GM12892 (cell line): ENCODE results near the gene MCCC2.
A peak's percentile ranks its signal among the peaks of the same experiment; 100 is the strongest.
"Not testable (repeated sequence)": the region's sequence is repeated elsewhere in the genome, so short reads cannot be mapped to it uniquely, and the experiment has no call there.

Experiments
- DNase-seq: peaks from one replicate; pipeline ENCODE4 v3.0.0; 2011; ENCODE audit not compliant: insufficient read length
- FAIRE-seq: peaks from 2 replicates; lab custom pipeline; 2011; peaks lifted over from hg19 to GRCh38; lab: Jason Lieb, UNC
- POLR2A ChIP-seq: IDR thresholded peaks from 2 replicates; pipeline ENCODE4 v1.6.1; 2011; ENCODE audit warnings: low read depth, low read length, control low read depth
- POLR2AphosphoS5 ChIP-seq: IDR thresholded peaks from 2 replicates; pipeline ENCODE4 v1.6.1; 2011; ENCODE audit warnings: low read depth, low read length, control low read depth
- TAF1 ChIP-seq: IDR thresholded peaks from 2 replicates; pipeline ENCODE4 v1.6.1; 2011; ENCODE audit warnings: low read depth, mild to moderate bottlenecking, control low read depth, low read length, borderline replicate concordance

The MCCC2 gene

DNA sequence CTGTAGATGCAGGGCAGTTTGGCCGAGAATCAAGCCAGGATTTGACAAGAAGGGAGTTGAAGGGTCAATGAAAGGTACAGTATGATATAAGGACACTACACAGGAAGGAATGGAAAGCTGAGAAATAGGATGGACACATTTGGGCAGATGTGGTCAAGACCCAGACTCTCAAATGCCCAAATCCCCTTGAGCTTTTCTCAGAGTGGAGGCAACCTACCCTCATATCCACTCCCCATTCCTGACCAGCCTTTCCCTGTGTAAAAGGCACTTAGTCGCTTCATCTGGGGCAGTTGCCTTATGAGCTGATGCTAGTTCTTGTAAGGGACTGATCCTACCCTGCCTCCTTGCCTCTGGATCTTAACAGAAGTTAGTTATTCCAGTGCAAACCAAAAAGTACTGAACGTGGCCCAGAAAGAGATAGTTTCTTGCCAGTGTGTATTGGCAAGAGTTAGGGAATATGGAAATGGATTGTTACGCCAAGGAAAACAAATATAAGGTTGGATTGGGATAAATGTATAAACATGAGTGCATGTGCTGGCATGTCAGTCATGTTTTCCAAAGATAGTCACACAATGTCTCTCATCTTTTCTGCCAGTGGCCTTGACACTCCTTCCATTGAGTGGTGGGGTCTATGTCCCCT is 4.1 kb upstream of the MCCC2 start:
- TF ChIP-seq TAF1 (no peak), POLR2AphosphoS5 (no peak), POLR2A (no peak)
- FAIRE-seq (no peak), DNase-seq (no peak)

- no peak for TF ChIP-seq TAF1
- TF ChIP-seq POLR2A = no peak
- TF ChIP-seq POLR2AphosphoS5 = no peak
- FAIRE-seq = no peak
- no peak for DNase-seq
These were observed 844 bp upstream of the MCCC2 start for GRCh38 chr5:71586052-71586940.

DNA sequence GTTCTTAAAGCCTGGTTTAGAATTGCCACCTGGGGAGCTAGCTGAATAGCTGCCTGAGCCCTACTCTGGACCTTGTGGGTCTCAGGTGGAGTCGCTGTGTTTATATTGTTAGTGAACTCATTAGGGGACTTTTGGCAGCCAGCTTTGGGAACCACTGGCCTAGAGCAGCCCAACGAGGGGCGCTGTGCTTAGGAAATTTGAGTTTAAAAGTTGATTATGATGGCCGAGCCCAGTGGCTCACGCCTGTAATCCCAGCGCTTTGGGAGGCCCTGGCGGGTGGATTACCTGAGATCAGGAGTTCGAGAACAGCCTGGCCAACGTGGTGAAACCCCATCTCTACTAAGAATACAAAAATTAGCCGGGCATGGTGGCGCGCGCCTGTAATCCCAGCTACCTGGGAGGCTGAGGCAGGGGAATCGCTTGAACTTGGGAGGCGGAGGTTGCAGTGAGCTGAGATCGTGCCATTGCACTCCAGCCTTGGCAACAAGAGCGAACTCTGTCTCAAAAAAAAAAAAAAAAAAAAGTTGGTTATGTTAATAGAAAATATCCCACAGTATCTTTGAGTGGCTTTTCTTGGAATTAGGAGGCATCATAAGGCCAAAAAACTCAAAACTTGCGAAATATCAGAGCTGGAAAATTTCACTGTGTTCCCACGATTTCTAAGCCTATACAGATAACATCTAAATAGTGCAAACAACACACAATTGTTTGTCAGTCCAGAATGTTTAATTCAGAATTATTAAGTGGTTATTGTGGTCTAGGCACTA is 809 bp downstream of the MCCC2 start:
- TF ChIP-seq TAF1 = no peak
- TF ChIP-seq POLR2AphosphoS5 = no peak
- TF ChIP-seq POLR2A = no peak
- FAIRE-seq (peak; percentile 30), DNase-seq (no peak)

- DNase-seq (no peak), FAIRE-seq (no peak)
- TF ChIP-seq TAF1 (no peak), POLR2AphosphoS5 (no peak), POLR2A (peak; percentile 27; the same call in 1 of the 2 replicates)
These were observed 1.4 kb downstream of the MCCC2 start for GRCh38 chr5:71588533-71588885.

DNA sequence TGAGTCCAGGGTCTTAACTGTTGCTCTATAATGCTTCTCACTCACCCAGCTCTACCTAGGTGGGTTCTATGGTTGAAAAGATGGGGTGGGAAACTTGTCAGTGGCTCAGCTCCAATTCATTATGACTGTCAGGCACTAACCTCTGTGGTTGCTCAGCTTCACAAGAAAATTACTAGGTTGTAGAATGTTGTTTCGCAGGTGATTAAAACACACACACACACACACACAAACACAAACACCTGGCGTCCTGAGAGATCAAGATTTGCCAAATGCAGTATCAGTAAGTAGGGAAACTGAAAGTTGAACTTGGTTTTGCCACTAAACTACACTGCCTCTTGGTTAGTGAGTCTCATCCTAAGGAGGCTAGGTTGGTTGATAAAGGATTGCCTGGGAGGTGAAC is 2.8 kb downstream of the MCCC2 start:
- TF ChIP-seq POLR2A (no peak), POLR2AphosphoS5 (no peak), TAF1 (no peak)
- DNase-seq = no peak
- no peak for FAIRE-seq

DNA sequence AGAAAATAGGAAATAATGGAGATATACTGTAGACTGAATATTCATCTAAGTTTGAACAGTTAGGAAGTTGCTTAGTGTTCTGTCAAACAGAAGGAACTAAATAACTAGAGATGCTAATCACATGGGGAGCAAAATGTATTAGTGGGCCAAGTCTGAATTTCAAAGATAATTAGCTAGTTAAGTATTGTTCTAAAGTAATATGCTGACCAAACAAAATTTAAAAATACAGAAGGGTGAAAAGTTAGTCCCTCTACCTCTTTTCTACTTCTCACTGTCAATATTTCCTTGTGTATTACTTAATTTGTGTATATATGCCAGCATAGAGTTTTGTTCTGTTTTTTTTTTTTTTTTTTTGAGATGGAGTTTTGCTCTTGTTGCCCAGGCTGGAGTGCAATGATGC is 4.0 kb downstream of the MCCC2 start:
- TF ChIP-seq TAF1 (no peak), POLR2AphosphoS5 (no peak), POLR2A (no peak)
- FAIRE-seq = no peak

GRCh38 chr5:71596169-71596568 is 9.0 kb downstream of the MCCC2 start:
- FAIRE-seq (no peak), DNase-seq (no peak)
- TF ChIP-seq POLR2A = no peak
- no peak for TF ChIP-seq POLR2AphosphoS5
- TF ChIP-seq TAF1 = no peak

More for the DNA sequence above, 4.0 kb downstream of the MCCC2 start:
- DNase-seq = no peak

GRCh38 chr5:71597001-71597400 is 9.9 kb downstream of the MCCC2 start:
- DNase-seq (no peak), FAIRE-seq (no peak)
- no peak for TF ChIP-seq POLR2AphosphoS5
- TF ChIP-seq TAF1 = no peak
- no peak for TF ChIP-seq POLR2A

GRCh38 chr5:71600783-71601182 is 13.6 kb downstream of the MCCC2 start:
- no peak for FAIRE-seq
- no peak for TF ChIP-seq POLR2AphosphoS5
- DNase-seq = no peak

DNA sequence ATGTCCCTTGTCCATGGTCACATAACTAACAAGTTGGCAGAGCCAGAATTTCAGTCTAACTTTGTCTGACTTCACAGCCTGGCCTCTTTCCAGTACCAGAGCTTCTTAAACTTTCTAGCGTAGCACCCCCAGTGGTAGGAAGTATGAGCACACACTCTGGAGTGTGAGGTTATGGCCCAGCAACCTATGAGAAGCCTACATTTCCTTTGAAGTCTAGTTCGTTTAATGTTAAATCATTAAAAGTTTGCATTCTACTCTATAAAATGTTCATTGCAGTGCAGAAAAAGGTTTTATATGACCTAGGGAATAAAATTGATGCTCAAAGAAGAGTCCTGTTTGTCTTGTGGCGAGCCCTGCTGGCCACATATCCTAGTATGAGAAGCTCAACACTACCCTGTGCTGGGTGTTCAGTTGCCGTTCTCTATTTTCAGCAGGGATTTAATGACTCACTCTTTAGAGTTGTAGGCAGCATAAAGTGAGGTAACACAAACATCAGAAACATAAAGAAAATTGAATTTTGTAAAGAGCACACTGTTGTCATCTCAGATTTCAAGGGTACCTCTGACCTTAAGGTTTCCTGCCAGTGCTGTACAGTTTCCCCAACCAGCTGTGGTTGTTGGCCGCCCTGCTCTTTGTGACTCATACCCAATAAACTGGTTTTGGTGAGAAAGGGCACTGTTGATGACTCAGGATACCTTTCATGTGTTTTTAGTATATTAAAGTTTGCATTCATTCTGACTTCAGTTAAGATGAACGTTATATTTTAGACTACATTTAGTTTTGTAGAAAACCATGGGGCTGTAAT is 14.3 kb downstream of the MCCC2 start:
- no peak for TF ChIP-seq POLR2A
- TF ChIP-seq POLR2AphosphoS5 = no peak
- TF ChIP-seq TAF1 = no peak
- FAIRE-seq = peak; percentile 51
- DNase-seq = peak; percentile 27

GRCh38 chr5:71609916-71610315 is 22.8 kb downstream of the MCCC2 start:
- not testable (repeated sequence) for FAIRE-seq, DNase-seq

DNA sequence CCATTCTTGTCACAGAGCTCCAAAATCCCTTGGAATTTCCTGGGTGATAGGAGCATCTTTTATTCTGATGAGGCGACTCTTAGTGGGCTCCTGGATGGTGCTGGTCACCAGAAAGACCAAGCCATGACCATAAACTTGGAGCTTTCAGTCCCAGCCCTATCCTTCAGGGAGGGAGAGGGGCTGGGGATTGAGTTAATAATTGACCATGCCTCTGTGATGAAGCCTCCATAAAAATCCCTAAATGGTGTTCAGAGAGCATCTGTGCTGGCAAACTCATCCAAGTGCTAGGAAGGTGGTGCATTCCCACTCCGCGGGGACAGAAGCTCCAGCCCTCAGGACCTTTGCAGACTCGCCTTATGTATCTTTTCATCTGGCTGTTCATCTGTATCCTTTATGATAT is 28.7 kb downstream of the MCCC2 start:
- no peak for TF ChIP-seq TAF1
- TF ChIP-seq POLR2AphosphoS5 = no peak
- TF ChIP-seq POLR2A = no peak
- no peak for FAIRE-seq
- DNase-seq = no peak
